Measurements from ENCODE around the gene PITX1.
"Not testable (repeated sequence)": the region's sequence is repeated elsewhere in the genome, so short reads cannot be mapped to it uniquely, and the experiment has no call there.

The PITX1 gene

GRCh38 chr5:135033901-135034235 lies at the start of gene PITX1:
PITX1 (minus strand) TSS chr5:135034228; CDS start chr5:135033881, 347 bp downstream.
- no peak for DNase-seq
- H3K4me3 ChIP-seq (ENCODE audit: low read depth, low read length) = peak within 1 kb of the TSS; percentile 31
- no peak within 1 kb of the TSS for H3K27ac ChIP-seq
- no peaks in the 10 kb centered on the region for H3K36me3 ChIP-seq (replicated peaks)
- TF ChIP-seq CTCF (IDR thresholded peaks at IDR 0.05; ENCODE audit: low read depth, low read length, missing control alignments) = no peak
- H3K27me3 ChIP-seq (replicated peaks) = peaks cover 91% of the 10 kb centered on the region
- in situ Hi-C loops (cut with HindIII; ENCODE audit: low pct_ligation_motif_present, low sequenced_read_pairs) = no loop called here

GRCh38 chr5:135083334-135083733 lies 49.3 kb upstream of the PITX1 start:
- H3K36me3 ChIP-seq (replicated peaks); H3K27ac ChIP-seq; H3K4me3 ChIP-seq (ENCODE audit: low read depth, low read length); H3K27me3 ChIP-seq (replicated peaks); DNase-seq; in situ Hi-C loops (cut with HindIII; ENCODE audit: low pct_ligation_motif_present, low sequenced_read_pairs): not testable (repeated sequence)

GRCh38 chr5:135081240-135081639 lies 47.2 kb upstream of the PITX1 start:
- Histone ChIP-seq H3K27me3 (replicated peaks) (no peaks in the 10 kb centered on the region), H3K36me3 (replicated peaks) (no peaks in the 10 kb centered on the region), H3K4me3 (ENCODE audit: low read depth, low read length) (no peak overlapping the region), H3K27ac (no peak overlapping the region)
- no peak for DNase-seq
- TF ChIP-seq CTCF (IDR thresholded peaks at IDR 0.05; ENCODE audit: low read depth, low read length, missing control alignments) = no peak
- in situ Hi-C loops (cut with HindIII; ENCODE audit: low pct_ligation_motif_present, low sequenced_read_pairs) = no loop called here

- Histone ChIP-seq H3K4me3 (ENCODE audit: low read depth, low read length) (no peak overlapping the region), H3K27ac (no peak overlapping the region), H3K27me3 (replicated peaks) (no peaks in the 10 kb centered on the region), H3K36me3 (replicated peaks) (no peaks in the 10 kb centered on the region)
- no peak for DNase-seq
- TF ChIP-seq CTCF (IDR thresholded peaks at IDR 0.05; ENCODE audit: low read depth, low read length, missing control alignments) = no peak
- in situ Hi-C loops (cut with HindIII; ENCODE audit: low pct_ligation_motif_present, low sequenced_read_pairs) = no loop called here
These were observed 45.7 kb upstream of the PITX1 start for GRCh38 chr5:135079760-135080159.

- Histone ChIP-seq H3K36me3 (replicated peaks) (no peaks in the 10 kb centered on the region), H3K27ac (no peak overlapping the region), H3K4me3 (ENCODE audit: low read depth, low read length) (no peak overlapping the region), H3K27me3 (replicated peaks) (no peaks in the 10 kb centered on the region)
- no peak for TF ChIP-seq CTCF (IDR thresholded peaks at IDR 0.05; ENCODE audit: low read depth, low read length, missing control alignments)
- in situ Hi-C loops (cut with HindIII; ENCODE audit: low pct_ligation_motif_present, low sequenced_read_pairs) = no loop called here
- DNase-seq = no peak
These were observed 45.2 kb upstream of the PITX1 start for GRCh38 chr5:135079099-135079681.

- Histone ChIP-seq H3K36me3 (replicated peaks) (no peaks in the 10 kb centered on the region), H3K27me3 (replicated peaks) (no peaks in the 10 kb centered on the region), H3K27ac (no peak overlapping the region), H3K4me3 (ENCODE audit: low read depth, low read length) (no peak overlapping the region)
- no peak for TF ChIP-seq CTCF (IDR thresholded peaks at IDR 0.05; ENCODE audit: low read depth, low read length, missing control alignments)
- no peak for DNase-seq
- in situ Hi-C loops (cut with HindIII; ENCODE audit: low pct_ligation_motif_present, low sequenced_read_pairs) = no loop called here
These were observed 42.8 kb upstream of the PITX1 start for GRCh38 chr5:135076801-135077200.

Data from brain microvascular endothelial cell (primary cell).